ENCODE data around the gene EIPR1. TPM values are rescaled to one million over a fixed set of nuclear protein-coding genes. Genes with fewer than 3 reads are reported as not detected.

Gene EIPR1
- polyA plus RNA-seq, 1 experiment, result 49.2 TPM

DNA sequence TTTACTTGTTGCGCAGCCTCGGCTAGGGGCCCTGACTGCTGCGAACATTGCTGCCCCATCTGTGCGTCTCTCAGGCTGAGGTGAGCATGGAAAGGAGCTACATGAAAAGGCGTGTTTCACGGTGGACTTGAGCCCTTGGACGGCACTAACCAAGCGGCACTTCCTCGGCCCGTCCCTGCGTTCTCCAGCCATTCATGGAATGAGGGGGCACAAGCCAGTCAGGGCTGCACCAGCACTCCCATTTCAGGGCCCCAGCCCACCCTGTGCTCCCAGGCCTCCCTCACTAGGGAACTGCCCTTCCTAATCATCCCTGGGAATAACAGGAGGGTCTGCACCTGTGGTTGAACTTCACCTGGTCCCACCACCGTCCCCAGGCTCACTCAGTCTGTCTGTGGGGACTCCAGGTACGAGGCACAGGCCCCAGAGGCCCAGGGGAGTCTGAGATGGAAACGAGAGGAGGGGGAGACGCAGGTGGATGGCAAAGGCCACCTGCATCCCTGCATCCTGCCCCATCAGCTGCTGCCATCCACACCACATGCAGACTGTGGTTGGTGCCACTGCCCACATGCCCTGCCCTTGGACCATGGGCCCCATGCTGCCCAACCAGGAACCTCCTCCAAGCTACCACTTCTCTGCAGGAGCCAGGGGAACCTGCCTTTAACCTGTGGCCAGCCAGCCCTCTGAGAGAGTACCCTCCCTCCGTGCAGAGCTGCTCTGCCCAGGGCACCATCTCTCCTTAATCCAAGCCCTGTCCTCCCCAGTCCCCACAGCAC lies 99.7 kb downstream of the EIPR1 start:
- CTCF ChIA-PET, result no interaction called here
- H3K4me3 ChIP-seq (ENCODE audit: low read depth, low read length), result no peak overlapping the region
- POLR2A ChIA-PET, result no interaction called here
- no peaks in the 10 kb centered on the region for H3K36me3 ChIP-seq (ENCODE audit: control insufficient read depth, insufficient read depth, low read length)
- no peak for DNase-seq (ENCODE audit: low read depth)
- H3K27me3 ChIP-seq (ENCODE audit: control insufficient read depth, insufficient read depth, low read length), result no peaks in the 10 kb centered on the region
- TF ChIP-seq, protein P1, sequence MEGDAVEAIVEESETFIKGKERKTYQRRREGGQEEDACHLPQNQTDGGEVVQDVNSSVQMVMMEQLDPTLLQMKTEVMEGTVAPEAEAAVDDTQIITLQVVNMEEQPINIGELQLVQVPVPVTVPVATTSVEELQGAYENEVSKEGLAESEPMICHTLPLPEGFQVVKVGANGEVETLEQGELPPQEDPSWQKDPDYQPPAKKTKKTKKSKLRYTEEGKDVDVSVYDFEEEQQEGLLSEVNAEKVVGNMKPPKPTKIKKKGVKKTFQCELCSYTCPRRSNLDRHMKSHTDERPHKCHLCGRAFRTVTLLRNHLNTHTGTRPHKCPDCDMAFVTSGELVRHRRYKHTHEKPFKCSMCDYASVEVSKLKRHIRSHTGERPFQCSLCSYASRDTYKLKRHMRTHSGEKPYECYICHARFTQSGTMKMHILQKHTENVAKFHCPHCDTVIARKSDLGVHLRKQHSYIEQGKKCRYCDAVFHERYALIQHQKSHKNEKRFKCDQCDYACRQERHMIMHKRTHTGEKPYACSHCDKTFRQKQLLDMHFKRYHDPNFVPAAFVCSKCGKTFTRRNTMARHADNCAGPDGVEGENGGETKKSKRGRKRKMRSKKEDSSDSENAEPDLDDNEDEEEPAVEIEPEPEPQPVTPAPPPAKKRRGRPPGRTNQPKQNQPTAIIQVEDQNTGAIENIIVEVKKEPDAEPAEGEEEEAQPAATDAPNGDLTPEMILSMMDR (IDR thresholded peaks at IDR 0.05; ENCODE audit: insufficient read depth, low read depth, low read length), result no peak

DNA sequence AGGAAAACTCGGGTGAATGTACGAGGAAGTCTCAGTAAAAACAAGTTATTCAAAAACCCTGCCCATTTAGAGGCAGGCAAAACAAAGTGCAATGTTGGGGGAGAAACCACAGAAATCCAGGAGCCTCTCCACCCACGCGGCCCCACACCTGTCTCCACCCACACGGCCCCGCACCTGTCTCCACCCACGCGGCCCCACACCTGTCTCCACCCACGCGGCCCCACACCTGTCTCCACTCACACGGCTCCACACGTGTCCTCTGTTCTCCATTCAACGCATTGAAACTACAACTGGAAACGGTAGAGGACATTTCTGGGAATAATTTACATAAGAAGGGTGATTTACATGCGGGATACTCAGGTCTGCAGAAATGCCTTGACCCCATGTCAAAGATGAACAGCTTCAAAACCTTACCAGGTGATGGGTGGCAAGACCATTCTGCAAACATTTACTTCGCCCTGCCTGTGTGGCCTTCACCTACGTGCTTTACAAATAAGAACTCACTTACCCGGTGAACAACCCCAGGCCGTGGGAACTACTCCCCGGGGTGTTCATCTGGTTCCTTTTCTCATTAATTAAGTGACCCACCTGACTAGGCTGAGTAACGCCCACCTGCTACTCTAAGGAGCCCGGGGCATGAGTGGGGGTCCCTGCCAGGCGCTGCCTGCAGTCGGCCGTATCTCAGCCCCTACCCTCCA lies 100.4 kb downstream of the EIPR1 start:
- ChIA-PET POLR2A (no interaction called here), CTCF (no interaction called here)
- TF ChIP-seq, protein P1 (IDR thresholded peaks at IDR 0.05; ENCODE audit: insufficient read depth, low read depth, low read length), result no peak
- no peaks in the 10 kb centered on the region for H3K36me3 ChIP-seq (ENCODE audit: control insufficient read depth, insufficient read depth, low read length)
- no peaks in the 10 kb centered on the region for H3K27me3 ChIP-seq (ENCODE audit: control insufficient read depth, insufficient read depth, low read length)
- H3K4me3 ChIP-seq (ENCODE audit: low read depth, low read length), result no peak overlapping the region
- DNase-seq (ENCODE audit: low read depth), result no peak

DNA sequence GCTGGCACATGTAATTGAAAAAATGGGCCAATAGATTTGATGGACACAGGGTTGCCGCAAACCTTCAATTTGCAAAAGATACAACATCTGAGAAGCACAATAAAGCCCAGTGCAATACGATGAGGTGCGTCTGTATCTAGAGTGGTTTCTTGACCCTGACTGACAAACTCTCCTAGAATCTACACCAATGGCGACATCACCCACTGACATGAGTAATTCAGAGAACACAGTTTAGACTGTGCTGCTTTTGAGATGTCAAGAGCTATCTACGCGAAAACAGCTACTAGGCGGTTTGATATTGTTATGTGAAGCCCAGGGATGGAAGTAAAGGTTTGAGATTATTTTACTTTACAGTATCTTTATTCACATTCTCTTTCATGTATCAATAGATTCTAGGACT lies 104.9 kb downstream of the EIPR1 start:
- no peak overlapping the region for H3K4me3 ChIP-seq (ENCODE audit: low read depth, low read length)
- no peaks in the 10 kb centered on the region for H3K36me3 ChIP-seq (ENCODE audit: control insufficient read depth, insufficient read depth, low read length)
- CTCF ChIA-PET, result interaction anchor here (0.8 to 1.2 kb wide), 2 partner anchors 9 to 27 kb away, joined by 3 read pairs; no protein-coding TSS in a partner anchor
- TF ChIP-seq, protein P1 (IDR thresholded peaks at IDR 0.05; ENCODE audit: insufficient read depth, low read depth, low read length), result no peak
- no peaks in the 10 kb centered on the region for H3K27me3 ChIP-seq (ENCODE audit: control insufficient read depth, insufficient read depth, low read length)
- POLR2A ChIA-PET, result no interaction called here
- no peak for DNase-seq (ENCODE audit: low read depth)

DNA sequence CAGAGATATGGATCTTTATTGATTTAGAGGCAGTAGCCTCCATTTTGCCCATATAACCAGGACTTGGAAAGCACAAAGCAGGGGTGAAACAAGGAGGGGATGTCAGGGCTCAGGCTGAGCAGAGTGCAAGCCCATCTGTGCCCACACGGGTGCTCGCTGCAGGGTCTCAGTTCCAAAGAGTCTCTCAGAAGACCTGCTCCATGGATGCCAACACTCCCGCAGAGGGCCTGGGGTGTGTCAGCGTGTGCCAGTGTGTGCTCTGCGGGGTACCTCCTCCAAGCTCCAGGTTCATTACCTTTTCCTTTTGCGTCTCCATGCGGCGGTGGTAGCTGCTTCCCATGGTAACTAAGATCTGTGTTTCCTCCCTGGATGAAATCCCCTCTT lies 107.5 kb downstream of the EIPR1 start:
- Histone ChIP-seq H3K27me3 (ENCODE audit: control insufficient read depth, insufficient read depth, low read length) (no peaks in the 10 kb centered on the region), H3K36me3 (ENCODE audit: control insufficient read depth, insufficient read depth, low read length) (peaks cover 1% of the 10 kb centered on the region; the same call in 1 of the 2 replicates), H3K4me3 (ENCODE audit: low read depth, low read length) (no peak overlapping the region)
- TF ChIP-seq, protein P1 (IDR thresholded peaks at IDR 0.05; ENCODE audit: insufficient read depth, low read depth, low read length), result no peak
- CTCF ChIA-PET, result no interaction called here
- POLR2A ChIA-PET, result no interaction called here
- DNase-seq (ENCODE audit: low read depth), result no peak

DNA sequence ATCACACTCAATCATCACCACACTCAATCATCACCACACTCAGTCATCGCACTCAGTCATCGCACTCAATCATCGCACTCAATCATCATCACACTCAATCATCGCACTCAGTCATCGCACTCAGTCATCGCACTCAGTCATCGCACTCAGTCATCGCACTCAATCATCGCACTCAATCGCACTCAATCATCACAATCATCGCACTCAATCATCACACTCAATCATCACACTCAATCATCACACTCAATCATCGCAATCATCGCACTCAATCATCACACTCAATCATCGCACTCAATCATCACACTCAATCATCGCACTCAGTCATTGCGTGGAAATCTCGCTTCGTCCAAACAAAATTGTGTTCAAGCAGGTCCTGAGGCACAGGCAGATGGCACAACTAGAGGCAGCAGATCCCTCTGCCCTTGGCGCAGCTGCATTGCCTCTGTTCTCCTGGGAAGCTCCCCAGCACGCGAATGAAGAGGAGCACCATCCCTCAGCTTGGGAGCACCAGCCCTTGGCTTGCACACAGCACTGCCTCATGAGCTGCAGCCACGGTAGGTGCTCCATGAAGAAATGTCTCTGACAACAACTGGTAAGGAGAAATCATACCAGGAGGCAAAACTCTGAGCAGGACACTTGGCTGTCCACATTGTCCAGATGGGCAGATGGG lies 108.1 kb downstream of the EIPR1 start:
- H3K36me3 ChIP-seq (ENCODE audit: control insufficient read depth, insufficient read depth, low read length), result peaks cover 1% of the 10 kb centered on the region; the same call in 1 of the 2 replicates
- ChIA-PET CTCF (no interaction called here), POLR2A (no interaction called here)
- H3K4me3 ChIP-seq (ENCODE audit: low read depth, low read length), result no peak overlapping the region
- no peak for DNase-seq (ENCODE audit: low read depth)
- TF ChIP-seq, protein P1 (IDR thresholded peaks at IDR 0.05; ENCODE audit: insufficient read depth, low read depth, low read length), result no peak
- H3K27me3 ChIP-seq (ENCODE audit: control insufficient read depth, insufficient read depth, low read length), result no peaks in the 10 kb centered on the region
